Erythroblast (primary cell): Measurements from ENCODE around the gene DSCAML1.

ENCODE experiments used
- GATA1 ChIP-seq: IDR thresholded peaks from 2 replicates; pipeline ENCODE4 v1.6.1; 2011; ENCODE audit warnings: low read depth, mild to moderate bottlenecking, control low read depth, low read length, moderate library complexity
- POLR2A ChIP-seq: IDR thresholded peaks from 2 replicates; pipeline ENCODE4 v1.6.1; 2011; ENCODE audit warnings: mild to moderate bottlenecking, low read length

DNA sequence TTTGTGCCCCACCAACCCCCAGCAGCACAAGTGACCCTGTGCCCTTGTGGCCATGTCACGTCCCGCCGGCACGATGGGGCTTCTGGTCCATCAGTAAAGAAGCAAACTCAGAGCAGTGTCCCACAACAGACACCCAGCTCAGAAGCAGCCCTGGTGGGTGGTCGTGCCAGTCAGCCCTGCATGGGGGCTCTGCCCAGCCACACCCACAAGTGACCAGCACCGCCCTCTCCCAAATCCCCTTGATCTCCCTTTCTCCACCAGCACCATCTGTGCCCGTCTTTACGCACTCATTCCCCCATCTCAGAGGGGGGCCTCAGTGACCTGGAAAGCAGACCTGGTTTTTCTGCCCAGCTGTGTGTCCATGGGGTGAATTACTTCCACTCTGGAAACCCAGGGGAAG is 149.1 kb downstream of the DSCAML1 start:
- no peak for TF ChIP-seq POLR2A
- no peak for TF ChIP-seq GATA1
